Measurements from ENCODE around the gene SELENOO. TPM values are rescaled to one million over a fixed set of nuclear protein-coding genes. Genes with fewer than 3 reads are reported as not detected.
"Not testable (repeated sequence)": the region's sequence is repeated elsewhere in the genome, so short reads cannot be mapped to it uniquely, and the experiment has no call there.

SELENOO gene, protein sequence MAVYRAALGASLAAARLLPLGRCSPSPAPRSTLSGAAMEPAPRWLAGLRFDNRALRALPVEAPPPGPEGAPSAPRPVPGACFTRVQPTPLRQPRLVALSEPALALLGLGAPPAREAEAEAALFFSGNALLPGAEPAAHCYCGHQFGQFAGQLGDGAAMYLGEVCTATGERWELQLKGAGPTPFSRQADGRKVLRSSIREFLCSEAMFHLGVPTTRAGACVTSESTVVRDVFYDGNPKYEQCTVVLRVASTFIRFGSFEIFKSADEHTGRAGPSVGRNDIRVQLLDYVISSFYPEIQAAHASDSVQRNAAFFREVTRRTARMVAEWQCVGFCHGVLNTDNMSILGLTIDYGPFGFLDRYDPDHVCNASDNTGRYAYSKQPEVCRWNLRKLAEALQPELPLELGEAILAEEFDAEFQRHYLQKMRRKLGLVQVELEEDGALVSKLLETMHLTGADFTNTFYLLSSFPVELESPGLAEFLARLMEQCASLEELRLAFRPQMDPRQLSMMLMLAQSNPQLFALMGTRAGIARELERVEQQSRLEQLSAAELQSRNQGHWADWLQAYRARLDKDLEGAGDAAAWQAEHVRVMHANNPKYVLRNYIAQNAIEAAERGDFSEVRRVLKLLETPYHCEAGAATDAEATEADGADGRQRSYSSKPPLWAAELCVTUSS
- total RNA-seq (2014; rRNA removed; shearing (Covaris generic)): 43.2 and 43.8 TPM in 2 replicates
- 49.6 and 54.8 TPM in 2 replicates for polyA plus RNA-seq (2015; cell fraction: cytosol; rRNA removed)
- polyA plus RNA-seq (2015; cell fraction: nucleus; rRNA removed): 213 and 233 TPM in 2 replicates

DNA sequence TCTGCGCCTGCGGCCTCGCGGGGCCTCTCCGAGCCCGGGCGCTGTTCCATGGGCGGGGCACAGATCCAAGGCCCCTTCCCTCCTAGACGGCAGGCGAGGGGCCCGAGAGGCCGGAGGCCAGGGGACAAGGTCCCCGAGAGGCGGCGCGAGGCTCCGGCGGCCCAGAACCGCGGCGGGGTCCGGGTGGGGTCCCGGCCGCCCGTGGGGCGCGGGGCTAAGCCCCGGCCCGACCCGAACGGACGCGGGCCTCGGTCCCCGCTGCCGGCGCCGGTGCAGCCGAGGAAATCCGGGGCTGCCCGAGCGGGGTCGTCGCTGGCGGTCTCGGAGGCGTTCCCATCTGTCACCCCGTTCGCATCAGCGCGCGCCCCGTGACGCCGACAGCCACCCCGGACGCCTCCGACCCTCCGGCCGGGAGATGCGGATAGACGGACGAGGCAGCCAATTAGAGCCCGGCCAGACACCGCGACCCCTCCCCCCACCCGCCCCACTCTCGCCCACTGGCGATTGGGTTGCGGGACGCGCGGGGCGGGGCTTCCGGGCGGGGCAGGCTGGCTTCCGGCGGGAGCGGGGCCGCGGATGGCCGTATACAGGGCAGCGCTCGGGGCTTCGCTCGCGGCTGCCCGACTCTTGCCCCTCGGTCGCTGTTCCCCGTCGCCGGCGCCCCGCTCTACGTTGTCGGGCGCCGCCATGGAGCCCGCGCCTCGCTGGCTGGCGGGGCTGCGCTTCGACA is at the start of gene SELENOO:
Gene SELENOO, plus strand, starts transcription at position 551 of the 730 bp plus-strand sequence. Its CDS starts 26 bp downstream, at position 577.
- DNase-seq (ENCODE audit: low read depth, low spot score): peak; percentile 86
- in situ Hi-C loops (cut with HindIII; ENCODE audit: low pct_unique_long_range_greater_than_20kb, low sequenced_read_pairs): no loop called here

DNA sequence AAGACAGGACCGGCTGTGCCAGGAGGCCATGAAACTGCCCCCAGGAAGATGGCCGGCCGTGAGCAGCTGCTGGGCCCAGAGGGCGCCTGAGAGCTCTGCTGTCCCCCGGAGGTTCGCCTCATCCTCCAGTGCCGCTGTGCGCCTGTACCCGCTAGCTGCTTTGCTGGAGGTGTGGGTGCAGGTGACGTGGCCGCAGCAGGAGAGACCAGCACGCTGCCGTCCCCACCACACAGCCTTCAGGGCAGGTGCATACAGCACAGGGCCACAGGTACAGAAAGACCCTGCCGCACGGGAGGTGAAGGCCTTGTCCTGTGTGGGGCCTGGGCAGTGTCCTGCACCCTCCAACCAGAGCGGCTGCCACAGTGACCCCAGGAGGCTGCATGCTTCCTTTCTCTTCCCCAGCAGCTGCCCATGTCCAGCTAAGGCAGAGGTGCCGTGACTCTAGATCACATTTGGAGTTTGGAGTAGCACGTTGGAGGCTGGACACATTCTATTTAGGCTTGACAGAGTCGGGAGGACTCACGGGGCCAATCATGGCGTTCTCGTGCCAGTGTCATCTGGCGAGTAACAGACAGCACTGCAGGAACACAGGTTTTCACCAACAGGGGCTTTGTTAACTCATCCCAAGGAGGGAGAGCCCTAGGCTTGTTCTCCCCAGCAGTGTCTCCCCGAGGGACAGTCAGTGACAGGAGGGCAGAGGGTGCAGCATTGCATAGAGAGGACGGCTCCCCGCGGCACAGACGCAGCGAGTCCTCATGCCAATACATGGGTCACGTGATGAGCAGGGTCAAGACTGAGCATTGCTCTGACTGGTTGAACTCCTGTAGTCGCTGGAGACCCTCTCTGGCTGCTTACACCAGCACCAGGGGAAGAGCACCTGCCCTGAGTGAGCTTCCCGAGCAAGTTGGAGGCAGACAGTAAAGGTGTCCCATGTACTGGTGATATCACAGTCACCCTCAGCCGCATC is 49.0 kb upstream of the SELENOO start:
- DNase-seq (ENCODE audit: low read depth, low spot score): no peak

DNA sequence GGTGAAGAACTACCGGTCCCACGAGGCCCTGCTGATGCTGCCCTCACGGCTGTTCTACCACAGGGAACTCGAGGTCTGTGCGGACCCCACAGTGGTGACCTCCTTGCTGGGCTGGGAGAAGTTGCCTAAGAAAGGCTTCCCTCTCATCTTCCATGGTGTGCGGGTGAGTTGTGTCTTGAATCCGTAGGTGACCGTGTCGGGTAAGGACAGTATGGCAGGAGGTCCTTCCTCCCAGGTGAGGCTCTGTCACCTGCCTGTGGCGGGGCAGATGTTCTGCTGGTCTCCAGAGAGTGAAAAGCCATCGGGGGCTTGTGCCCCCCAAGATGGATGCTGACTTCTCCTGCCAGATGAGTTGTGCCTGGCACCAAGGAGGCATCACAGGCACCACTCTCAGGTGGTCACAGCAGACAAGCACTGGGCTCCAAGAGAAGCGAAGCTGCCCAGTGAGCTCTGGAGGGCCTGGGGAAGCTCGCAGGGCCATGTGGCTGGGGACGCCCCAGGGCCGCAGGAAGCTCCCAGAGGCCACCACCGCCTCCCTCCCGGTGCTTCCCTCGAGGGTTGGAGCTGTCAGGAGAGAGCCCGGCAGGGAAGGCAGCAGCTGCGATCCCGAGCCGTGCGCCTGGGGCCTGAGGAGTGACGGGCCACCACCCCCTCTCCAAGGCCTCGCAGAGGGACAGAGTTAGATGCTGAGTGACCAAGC is 47.6 kb upstream of the SELENOO start:
- in situ Hi-C loops (cut with HindIII; ENCODE audit: low pct_unique_long_range_greater_than_20kb, low sequenced_read_pairs): no loop called here
- no peak for DNase-seq (ENCODE audit: low read depth, low spot score)

More for the DNA sequence above, 49.0 kb upstream of the SELENOO start:
- in situ Hi-C loops (cut with HindIII; ENCODE audit: low pct_unique_long_range_greater_than_20kb, low sequenced_read_pairs): no loop called here

DNA sequence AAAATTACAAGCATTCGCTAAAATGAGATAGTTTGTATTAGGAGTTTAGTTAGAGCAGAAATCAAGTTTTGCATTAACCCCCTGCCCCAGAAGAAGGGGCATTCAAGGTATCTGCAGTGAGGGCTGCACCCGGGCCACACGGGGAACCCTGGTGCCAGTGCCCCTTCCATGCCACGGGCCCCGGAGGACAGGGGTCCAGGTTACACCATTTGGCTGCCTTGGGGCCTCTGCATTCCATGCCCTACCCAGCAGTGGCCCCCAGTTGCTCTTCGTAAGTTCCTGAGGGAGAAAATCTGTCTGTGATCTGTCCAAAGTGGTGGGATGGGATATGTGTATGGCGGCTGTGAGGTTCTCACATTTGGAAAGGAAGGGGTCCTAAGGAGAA is 47.1 kb upstream of the SELENOO start:
- in situ Hi-C loops (cut with HindIII; ENCODE audit: low pct_unique_long_range_greater_than_20kb, low sequenced_read_pairs): no loop called here

DNA sequence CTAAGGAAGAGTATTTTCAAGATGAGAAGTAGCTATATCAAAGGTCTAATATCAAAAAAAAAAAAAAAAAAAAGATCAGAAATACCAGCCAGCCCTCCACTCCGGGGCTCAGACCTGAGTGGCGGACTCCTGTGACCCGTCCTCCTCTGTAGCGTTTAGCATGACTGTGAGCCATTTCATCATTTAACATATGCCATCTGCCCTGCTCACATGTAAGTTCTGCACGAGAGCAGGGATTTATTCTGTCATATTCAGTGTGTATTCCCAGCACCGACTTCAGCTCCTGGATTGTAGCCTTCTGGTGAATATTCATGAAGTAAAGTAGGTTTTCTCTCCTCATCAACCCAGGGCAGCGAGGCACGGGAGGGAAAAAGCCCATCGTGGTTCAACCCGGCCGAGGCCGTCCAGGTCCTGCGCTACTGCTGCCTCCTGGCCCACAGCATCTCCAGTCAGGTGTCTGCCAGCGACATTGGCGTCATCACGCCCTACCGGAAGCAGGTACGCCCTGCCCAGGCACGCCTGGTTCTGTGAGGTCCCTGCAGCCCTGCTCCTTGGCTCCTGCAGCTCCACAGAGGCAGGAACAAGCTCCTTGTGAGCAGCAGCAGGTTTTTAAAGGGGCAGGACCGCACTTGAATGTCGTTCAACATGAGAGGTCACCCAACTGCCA is 43.0 kb upstream of the SELENOO start:
- no peak for DNase-seq (ENCODE audit: low read depth, low spot score)
- in situ Hi-C loops (cut with HindIII; ENCODE audit: low pct_unique_long_range_greater_than_20kb, low sequenced_read_pairs): no loop called here

More for the DNA sequence above, 47.1 kb upstream of the SELENOO start:
- DNase-seq (ENCODE audit: low read depth, low spot score): no peak

DNA sequence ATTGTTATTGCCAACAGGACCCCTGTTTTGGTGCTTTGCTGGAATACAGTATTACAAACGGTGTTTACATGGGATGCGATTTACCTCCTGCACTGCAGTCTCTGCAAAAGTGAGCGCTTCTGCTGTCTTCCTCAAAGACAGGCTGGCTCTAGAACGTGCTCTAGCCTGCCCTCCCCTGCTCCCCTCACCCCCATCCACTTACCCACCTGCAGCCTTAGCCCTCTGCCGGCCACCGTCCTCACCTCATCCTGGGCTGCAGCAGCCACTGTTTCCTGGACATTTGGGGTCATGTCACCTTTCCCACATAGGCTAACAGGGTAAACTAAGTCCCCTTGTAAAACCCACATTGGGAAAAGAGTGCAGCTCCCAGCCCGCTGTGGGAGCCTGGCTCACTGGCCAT is 39.9 kb upstream of the SELENOO start:
- in situ Hi-C loops (cut with HindIII; ENCODE audit: low pct_unique_long_range_greater_than_20kb, low sequenced_read_pairs): no loop called here
- no peak for DNase-seq (ENCODE audit: low read depth, low spot score)

DNA sequence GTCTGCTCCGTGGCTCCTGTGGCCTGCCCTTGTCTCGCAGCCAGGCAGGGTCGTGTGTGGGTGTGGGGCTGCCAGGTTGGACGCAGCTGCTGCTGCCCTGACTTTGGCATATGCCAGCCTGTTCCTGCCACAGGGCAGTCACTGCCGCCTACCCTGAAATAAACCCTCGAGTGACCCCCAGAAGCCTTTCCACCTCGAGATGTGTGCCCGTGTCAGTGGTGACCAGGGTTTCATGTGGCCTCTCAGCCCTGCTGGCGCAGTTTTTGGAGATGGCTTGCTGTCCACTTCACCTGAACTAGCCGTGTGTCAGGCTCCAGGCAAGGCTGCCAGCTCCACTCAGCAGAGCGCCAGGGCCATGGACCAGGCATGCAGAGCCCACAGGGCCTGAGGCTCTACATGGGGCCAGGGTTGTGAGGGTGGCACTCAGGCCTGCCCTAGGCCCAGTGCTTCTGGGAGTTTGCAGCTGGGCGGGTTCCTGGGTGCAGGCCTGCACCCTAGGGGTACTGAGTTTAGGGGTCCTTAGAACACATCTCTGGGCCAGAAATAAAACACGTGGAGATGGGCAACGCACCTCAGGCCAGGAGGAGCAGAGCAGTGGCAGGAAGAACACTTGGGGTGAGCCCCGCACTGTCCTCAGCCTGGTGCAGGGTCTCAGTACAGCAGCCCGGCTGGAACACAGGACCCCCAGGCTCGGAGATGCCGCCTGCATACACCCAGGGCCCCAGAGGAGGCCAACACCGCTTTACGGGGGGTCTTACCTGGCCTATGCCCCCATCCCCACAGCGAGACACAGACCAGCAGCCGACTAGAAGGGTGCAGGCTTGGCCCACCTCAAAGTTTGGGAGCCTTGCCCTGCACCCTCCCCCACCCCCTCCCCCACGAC is 39.1 kb upstream of the SELENOO start:
- no peak for DNase-seq (ENCODE audit: low read depth, low spot score)
- in situ Hi-C loops (cut with HindIII; ENCODE audit: low pct_unique_long_range_greater_than_20kb, low sequenced_read_pairs): no loop called here

DNA sequence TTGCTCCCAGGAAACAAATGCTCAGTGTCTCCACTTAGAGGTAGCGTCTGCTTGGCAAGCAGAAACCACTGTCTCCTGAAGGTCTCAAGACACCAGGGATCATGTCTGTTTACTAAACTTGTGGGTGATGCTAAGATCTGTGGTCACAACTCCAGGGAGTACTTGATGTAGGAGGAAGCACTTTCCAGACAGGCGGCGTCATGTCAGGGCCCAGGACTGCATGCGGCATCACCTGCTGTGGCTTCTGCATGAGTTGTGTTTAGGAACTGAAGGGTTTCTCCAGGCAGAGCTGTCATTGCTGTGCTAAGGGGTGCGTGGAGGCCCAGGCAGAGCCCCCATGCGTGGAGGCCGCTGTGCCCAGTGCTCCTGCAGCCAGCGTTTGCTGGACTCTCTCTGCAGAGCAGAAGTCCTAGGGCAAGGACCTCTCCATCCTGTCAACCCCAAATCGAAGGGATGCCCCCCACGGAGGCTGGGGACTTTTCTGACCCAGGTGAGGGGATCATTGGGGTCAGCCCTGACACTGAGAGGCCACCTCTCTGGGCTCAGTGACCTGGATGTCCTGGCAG is 38.3 kb upstream of the SELENOO start:
- DNase-seq (ENCODE audit: low read depth, low spot score): peak; percentile 18
- in situ Hi-C loops (cut with HindIII; ENCODE audit: low pct_unique_long_range_greater_than_20kb, low sequenced_read_pairs): no loop called here

DNA sequence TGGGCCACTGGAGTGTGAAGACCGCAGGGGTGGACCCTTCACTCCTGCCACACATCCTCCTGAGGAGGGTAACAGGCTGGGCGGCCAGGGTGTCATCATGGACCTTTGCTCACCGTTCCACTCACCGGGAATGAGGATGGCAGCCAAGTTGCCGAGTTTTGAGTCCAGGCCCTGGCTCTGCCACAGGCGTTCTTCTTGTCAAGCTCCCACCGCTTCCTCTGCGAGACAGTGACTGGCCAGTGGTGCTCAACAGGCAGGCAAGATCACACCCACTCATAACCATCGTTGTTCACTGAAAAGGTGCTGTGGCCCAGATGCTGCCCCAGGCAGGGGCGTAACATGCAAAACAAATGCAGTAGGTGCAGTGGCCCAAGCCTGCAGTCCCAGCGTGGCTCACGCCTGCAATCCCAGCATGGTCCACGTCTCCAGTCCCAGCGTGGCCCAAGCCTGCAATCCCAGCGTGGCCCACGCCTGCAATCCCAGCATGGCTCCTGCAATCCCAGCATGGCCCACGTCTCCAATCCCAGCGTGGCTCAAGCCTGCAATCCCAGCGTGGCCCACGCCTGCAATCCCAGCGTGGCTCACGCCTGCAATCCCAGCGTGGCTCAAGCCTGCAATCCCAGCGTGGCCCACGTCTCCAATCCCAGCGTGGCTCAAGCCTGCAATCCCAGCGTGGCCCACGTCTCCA is 35.2 kb upstream of the SELENOO start:
- no peak for DNase-seq (ENCODE audit: low read depth, low spot score)
- in situ Hi-C loops (cut with HindIII; ENCODE audit: low pct_unique_long_range_greater_than_20kb, low sequenced_read_pairs): no loop called here

DNA sequence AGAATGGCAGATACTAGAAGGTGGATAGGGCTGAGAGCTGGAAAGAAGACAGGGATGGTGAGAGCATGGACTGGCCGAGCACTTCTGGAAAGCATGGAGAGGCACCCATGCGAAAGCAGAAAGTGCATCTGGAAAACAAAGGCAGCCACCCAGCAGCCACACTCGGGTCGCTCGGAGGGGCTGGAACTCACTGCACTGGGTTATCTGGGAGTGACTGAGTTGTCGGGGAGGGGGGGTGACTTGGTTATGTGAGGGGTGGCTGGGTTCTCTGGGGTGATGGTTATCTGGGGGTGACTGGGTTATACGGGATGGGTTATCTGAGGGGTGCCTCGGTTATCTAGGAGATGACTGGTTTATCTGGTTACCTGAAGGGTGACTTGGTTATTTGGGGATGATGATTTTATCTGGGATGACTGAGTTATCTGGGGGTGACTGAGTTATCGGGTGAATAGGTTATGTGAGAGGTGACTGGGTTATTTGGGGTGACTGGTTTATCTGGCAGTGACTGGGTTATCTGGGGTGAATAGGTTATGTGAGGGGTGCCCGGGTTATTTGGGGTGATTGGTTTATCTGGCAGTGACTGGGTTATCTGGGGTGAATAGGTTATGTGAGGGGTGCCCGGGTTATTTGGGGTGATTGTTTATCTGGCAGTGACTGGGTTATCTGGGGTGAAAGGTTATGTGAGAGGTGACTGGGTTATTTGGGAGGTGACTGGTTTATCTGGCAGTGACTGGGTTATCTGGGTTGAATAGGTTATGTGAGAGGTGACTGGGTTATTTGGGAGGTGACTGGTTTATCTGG is 32.9 kb upstream of the SELENOO start:
- DNase-seq (ENCODE audit: low read depth, low spot score): no peak
- in situ Hi-C loops (cut with HindIII; ENCODE audit: low pct_unique_long_range_greater_than_20kb, low sequenced_read_pairs): no loop called here

DNA sequence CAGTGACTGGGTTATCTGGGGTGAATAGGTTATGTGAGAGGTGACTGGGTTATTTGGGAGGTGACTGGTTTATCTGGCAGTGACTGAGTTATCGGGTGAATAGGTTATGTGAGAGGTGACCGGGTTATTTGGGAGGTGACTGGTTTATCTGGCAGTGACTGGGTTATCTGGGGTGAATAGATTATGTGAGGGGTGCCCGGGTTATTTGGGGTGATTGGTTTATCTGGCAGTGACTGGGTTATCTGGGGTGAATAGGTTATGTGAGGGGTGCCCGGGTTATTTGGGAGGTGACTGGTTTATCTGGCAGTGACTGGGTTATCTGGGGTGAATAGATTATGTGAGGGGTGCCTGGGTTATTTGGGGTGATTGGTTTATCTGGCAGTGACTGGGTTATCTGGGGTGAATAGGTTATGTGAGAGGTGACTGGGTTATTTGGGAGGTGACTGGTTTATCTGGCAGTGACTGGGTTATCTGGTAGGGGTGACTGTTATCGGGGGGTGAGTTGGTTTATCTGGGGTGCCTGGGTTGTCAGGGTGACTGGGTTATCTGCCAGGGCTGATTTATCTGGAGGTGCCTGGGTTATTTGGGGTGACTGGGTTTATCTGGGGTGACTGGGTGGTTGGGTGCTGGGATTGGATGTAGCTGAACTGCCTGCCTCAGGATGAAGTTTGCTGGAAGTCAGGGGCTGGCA is 32.2 kb upstream of the SELENOO start:
- in situ Hi-C loops (cut with HindIII; ENCODE audit: low pct_unique_long_range_greater_than_20kb, low sequenced_read_pairs); DNase-seq (ENCODE audit: low read depth, low spot score): not testable (repeated sequence)

DNA sequence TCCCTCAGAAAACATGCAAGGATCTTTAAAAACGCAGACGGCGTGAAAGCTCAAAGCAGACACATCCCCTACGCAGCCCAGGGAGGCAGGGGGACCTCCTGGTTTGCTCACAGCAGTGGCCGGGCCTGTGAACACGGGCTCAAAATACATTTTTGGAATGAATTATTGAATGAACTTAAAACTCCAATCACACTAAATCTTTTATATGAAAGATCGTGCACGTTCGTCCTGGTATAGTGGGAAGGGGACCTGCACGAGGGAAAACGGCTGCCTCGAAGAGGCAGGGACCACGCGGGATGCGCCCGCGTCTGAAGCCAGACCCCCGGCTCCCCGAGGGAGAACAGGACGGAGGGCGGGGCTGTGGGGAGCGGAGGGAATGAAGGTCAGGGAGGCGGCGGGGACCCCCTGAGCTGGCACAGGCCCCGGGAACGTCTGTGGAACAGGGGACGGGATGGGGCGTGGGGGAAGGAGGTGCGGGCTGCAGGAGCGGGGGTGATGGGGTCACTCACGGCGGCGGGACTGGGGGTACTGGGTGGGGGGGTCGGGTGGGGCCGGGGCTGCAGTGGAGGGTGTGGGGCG is 31.5 kb upstream of the SELENOO start:
- in situ Hi-C loops (cut with HindIII; ENCODE audit: low pct_unique_long_range_greater_than_20kb, low sequenced_read_pairs): no loop called here
- DNase-seq (ENCODE audit: low read depth, low spot score): no peak

DNA sequence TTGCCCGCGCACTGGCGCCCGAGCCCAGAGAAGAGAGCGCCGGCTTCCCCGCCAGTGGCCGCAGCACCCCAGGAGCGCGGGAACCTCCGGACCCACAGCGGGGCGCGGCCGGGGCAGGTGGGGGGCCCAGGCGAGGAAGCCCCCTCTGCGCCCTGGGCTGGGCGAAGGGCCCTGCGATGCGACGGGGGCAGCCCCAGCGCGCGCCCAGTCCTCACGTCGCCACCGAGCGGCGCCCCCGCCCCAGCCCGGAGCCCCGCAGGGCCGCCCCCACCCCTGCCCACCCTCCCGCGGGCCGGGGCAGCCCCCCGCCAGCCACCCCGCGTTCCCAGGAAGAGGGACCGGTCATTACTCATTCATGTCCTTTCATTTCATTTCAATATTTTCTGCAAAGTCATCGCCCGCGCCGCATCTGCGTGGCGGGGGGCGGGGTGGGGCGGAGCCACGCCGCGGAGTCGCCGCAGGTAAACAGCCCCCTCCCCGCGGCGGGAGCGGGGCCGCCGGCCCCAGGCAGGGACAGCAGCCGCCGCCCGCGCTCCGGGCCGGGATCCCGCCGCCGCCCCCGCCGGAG is 31.0 kb upstream of the SELENOO start:
- peak; percentile 29 for DNase-seq (ENCODE audit: low read depth, low spot score)
- in situ Hi-C loops (cut with HindIII; ENCODE audit: low pct_unique_long_range_greater_than_20kb, low sequenced_read_pairs): no loop called here

Data from SK-MEL-5 (cell line).